Kidney epithelial cell (primary cell): Measurements from ENCODE around the gene IGFBP1. TPM values are rescaled to one million over a fixed set of nuclear protein-coding genes. Genes with fewer than 3 reads are reported as not detected.

Experiments used
- DNase-seq: peaks from one replicate; pipeline ENCODE4 v3.0.0-alpha.2; 2010; ENCODE audit warnings: low read depth
- H3K27me3 ChIP-seq: 2 replicates; pipeline ENCODE4 v1.6.0; 2011; ENCODE audit warnings: low read length; ENCODE audit not compliant: control insufficient read depth, insufficient read depth
- H3K36me3 ChIP-seq: 2 replicates; pipeline ENCODE4 v1.5.1; 2011; ENCODE audit warnings: low read length; ENCODE audit not compliant: control insufficient read depth, insufficient read depth
- H3K4me3 ChIP-seq: 2 replicates; pipeline ENCODE4 v1.5.1; 2011; ENCODE audit warnings: low read depth, mild to moderate bottlenecking, control low read depth, low read length
- CTCF ChIP-seq: IDR thresholded peaks from 2 replicates; pipeline ENCODE4 v1.5.1; 2011; ENCODE audit warnings: mild to moderate bottlenecking, moderate library complexity, low read length, control low read depth, inconsistent platforms; ENCODE audit not compliant: insufficient read depth, poor library complexity, severe bottlenecking
- total RNA-seq: library from RNA; depleted of rRNA; stranded (reverse); fragments of >200 nt; gene quantifications from 2 replicates; pipeline ENCODE4 v1.2.3, GENCODE V29; 2015

Gene IGFBP1
- total RNA-seq, 1 donor from 2014 or later: 13.5 TPM

GRCh38 chr7:45865594-45866410, 22.5 kb upstream of the IGFBP1 start:
- Histone ChIP-seq H3K36me3 (no peaks in the 10 kb centered on the region), H3K27me3 (peaks cover 3% of the 10 kb centered on the region), H3K4me3 (no peak overlapping the region)
- TF ChIP-seq CTCF: no peak
- DNase-seq: no peak

- DNase-seq: no peak
- no peak for TF ChIP-seq CTCF
- H3K4me3 ChIP-seq: no peak overlapping the region
- peaks cover under 1% of the 10 kb centered on the region for H3K27me3 ChIP-seq
- no peaks in the 10 kb centered on the region for H3K36me3 ChIP-seq
Observed at GRCh38 chr7:45867471-45867870, 20.8 kb upstream of the IGFBP1 start.

GRCh38 chr7:45869426-45869825, 18.9 kb upstream of the IGFBP1 start:
- Histone ChIP-seq H3K36me3 (no peaks in the 10 kb centered on the region), H3K4me3 (no peak overlapping the region), H3K27me3 (no peaks in the 10 kb centered on the region)
- DNase-seq: no peak
- no peak for TF ChIP-seq CTCF

GRCh38 chr7:45872116-45873034, 15.9 kb upstream of the IGFBP1 start:
- Histone ChIP-seq H3K27me3 (no peaks in the 10 kb centered on the region), H3K36me3 (no peaks in the 10 kb centered on the region), H3K4me3 (no peak overlapping the region)
- no peak for DNase-seq
- peak; percentile 58 for TF ChIP-seq CTCF

- no peak within 1 kb of the TSS for H3K4me3 ChIP-seq
- no peak for DNase-seq
- H3K36me3 ChIP-seq: no peaks in the 10 kb centered on the region
- TF ChIP-seq CTCF: no peak
- H3K27me3 ChIP-seq: no peaks in the 10 kb centered on the region
Observed at GRCh38 chr7:45873035-45873354, 15.3 kb upstream of the IGFBP1 start, which contains the start of gene CCDC201. Gene CCDC201 (minus strand): TSS chr7:45873082. CDS start chr7:45873007, 75 bp downstream.
